Coronary artery (tissue), 2 donors: ENCODE measurements around the gene GPC6.

Experiments
- DNase-seq: peaks from one replicate; pipeline ENCODE4 v3.0.0-alpha.2; 2017; ENCODE audit warnings: low spot score
- H3K27ac ChIP-seq, 2 donors: fragments of 200-600 bp; sonication (generic); one replicate each; pipeline ENCODE4 v1.5.1; 2016 to 2019
- H3K4me3 ChIP-seq: fragments of 200-600 bp; sonication (generic); 2 replicates; pipeline ENCODE4 v1.5.1; 2016; ENCODE audit warnings: mild to moderate bottlenecking, moderate library complexity
- TF ChIP-seq, protein P1 (sequence below): fragments of 200-600 bp; sonication (generic); IDR thresholded peaks from one replicate; pipeline ENCODE4 v1.5.1; 2019; ENCODE audit warnings: antibody characterized with exemption

The GPC6 gene

DNA sequence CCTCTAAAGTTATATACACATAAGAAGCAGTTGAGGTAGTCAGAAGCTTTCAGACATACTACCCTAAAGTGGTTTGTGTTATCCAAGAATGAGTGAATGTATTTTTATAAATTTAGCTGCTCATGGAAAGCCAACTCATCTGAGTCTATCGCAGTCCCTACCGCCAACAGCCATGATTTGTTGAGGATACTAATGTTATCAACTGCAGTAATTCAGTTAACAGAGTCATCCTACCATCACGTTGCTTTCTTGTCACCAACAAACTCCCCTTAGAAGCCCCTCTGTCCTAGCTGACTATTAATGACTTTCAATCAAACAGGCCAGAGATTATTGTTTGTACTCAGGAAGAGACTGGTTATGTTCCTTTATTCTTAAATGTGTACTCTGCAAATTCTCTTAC lies 1083.0 kb downstream of the GPC6 start:
- Histone ChIP-seq H3K27ac (no peak overlapping the region), H3K4me3 (no peak overlapping the region)
- DNase-seq = no peak
- TF ChIP-seq, protein P1, sequence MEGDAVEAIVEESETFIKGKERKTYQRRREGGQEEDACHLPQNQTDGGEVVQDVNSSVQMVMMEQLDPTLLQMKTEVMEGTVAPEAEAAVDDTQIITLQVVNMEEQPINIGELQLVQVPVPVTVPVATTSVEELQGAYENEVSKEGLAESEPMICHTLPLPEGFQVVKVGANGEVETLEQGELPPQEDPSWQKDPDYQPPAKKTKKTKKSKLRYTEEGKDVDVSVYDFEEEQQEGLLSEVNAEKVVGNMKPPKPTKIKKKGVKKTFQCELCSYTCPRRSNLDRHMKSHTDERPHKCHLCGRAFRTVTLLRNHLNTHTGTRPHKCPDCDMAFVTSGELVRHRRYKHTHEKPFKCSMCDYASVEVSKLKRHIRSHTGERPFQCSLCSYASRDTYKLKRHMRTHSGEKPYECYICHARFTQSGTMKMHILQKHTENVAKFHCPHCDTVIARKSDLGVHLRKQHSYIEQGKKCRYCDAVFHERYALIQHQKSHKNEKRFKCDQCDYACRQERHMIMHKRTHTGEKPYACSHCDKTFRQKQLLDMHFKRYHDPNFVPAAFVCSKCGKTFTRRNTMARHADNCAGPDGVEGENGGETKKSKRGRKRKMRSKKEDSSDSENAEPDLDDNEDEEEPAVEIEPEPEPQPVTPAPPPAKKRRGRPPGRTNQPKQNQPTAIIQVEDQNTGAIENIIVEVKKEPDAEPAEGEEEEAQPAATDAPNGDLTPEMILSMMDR = no peak

- DNase-seq = no peak
Observed at GRCh38 chr13:94309997-94310855, 1083.6 kb downstream of the GPC6 start.

DNA sequence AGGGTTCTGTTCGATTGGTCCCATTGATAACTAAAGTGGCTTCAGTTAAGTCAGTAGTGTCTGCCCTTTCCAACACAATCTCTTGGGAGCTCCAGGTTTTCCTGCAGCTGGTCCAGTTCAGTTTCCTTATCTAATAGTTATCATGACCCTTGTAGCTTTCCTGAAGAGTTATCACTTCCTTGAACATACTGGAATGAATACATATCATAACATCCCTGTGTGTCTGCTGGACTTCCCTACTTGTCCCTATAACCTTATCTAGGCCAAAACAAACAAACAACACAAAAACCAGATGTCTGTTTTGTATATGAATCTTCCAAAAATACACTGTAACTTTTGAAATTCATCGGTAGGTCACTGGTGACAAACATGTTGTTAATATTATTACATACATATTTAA lies 1085.3 kb downstream of the GPC6 start:
- no peak for DNase-seq
- TF ChIP-seq, protein P1 = no peak
- Histone ChIP-seq H3K4me3 (no peak overlapping the region), H3K27ac (no peak overlapping the region)

More at GRCh38 chr13:94309997-94310855, 1083.6 kb downstream of the GPC6 start:
- no peak overlapping the region for H3K27ac ChIP-seq
- H3K4me3 ChIP-seq = no peak overlapping the region
- TF ChIP-seq, protein P1 = no peak

DNA sequence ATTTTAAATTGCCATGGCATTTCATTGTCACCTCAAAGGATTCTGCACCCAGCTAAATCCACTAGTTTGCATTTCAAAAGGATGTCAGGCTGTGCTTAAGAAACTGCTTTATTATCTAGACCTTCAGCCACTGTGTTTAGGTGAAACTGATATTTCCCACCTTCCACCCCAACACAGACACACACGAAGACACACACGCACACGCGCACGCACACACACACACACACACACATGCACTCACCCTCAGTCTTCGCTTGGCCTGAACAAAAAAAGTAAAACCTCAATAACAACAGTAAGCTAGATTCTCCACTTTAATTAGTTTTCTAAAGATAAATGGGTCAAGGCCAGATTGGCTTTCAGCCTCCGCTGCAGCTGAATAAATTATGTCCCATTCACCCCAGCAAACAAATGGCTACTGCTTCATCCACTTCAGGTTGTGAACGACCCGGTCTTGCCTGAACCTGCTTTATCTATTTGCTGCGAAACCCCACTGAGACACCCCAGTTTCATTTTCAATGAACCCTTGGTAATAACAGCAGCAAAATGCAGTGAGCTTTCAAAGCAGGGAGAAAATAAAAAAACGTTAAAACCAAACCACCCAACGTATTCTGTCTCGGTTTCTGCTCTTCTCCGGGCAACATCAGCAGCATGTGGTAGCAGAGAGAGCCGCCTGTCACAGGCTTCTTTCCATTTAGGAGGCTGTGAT lies 1086.1 kb downstream of the GPC6 start:
- Histone ChIP-seq H3K27ac (no peak overlapping the region), H3K4me3 (no peak overlapping the region)
- DNase-seq = no peak
- TF ChIP-seq, protein P1 = no peak

DNA sequence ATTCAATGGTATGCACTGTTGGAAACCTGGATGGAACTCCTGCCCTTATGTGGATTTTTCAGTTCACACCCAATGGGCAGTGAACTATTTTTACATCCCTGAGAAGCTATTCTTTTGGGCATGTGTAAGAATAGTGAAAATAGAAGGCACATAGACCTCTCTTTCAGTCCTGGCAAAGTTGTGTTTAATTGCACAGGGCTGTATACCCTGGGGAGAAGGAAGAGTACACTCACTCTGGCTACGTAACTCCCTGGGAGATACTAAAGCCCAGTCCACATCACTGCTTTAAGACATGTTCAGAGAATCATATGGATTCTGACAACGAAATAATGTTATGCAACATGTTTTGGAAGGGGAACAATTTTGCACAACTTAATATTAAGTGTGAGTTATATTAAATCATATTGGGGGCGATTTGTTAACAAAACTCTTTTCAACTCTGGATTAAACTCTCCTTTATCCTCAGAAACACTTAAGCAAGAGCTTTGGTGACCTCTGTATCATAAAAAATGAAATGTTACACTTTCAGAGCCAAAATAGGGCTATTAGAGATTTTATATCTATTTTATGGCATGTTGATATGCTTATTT lies 1086.8 kb downstream of the GPC6 start:
- TF ChIP-seq, protein P1 = no peak
- H3K27ac ChIP-seq = no peak overlapping the region
- no peak overlapping the region for H3K4me3 ChIP-seq
- DNase-seq = no peak

GRCh38 chr13:94313926-94314325 lies 1087.3 kb downstream of the GPC6 start:
- H3K4me3 ChIP-seq = no peak overlapping the region
- DNase-seq = no peak
- TF ChIP-seq, protein P1 = no peak
- H3K27ac ChIP-seq = no peak overlapping the region
